ENCODE measurements around the gene TRIM27. TPM values are rescaled to one million over a fixed set of nuclear protein-coding genes. Genes with fewer than 3 reads are reported as not detected.

The TRIM27 gene
- total RNA-seq, 2 experiments from 2014 or later: 11.5 to 13.2 TPM

GRCh38 chr6:28897369-28897745, 26.4 kb downstream of the TRIM27 start:
- Mint-ChIP-seq H3K4me3 (peak overlapping the region; percentile 100), H3K27ac (peak overlapping the region; percentile 100), H3K27me3 (peaks cover 14% of the 10 kb centered on the region), H3K9me3 (peaks cover 4% of the 10 kb centered on the region), H3K4me1 (ENCODE audit: low read depth) (peaks cover 27% of the 10 kb centered on the region), H3K36me3 (ENCODE audit: low read depth) (peaks cover 47% of the 10 kb centered on the region)
- POLR2A ChIA-PET: interaction anchor here (0.7 to 6.6 kb wide), 12 partner anchors 13 to 1060 kb away, joined by 3 to 155 read pairs (median 11); partner anchors contain the start of gene TRIM27
- DNase-seq (peak in 1 of 14 experiments; percentile 22), ATAC-seq (ENCODE audit: poor library complexity) (no peak)
- H3K4me1 ChIP-seq (ENCODE audit: insufficient read depth, low read length): peaks cover 12% of the 10 kb centered on the region
- TF ChIP-seq CTCF (IDR thresholded peaks at IDR 0.05): no peak
- H3K9me3 ChIP-seq (ENCODE audit: control insufficient read depth in 1 of 2, insufficient read depth in 1 of 2, low read length in 2 of 2): no peaks in the 10 kb centered on the region
- H3K27ac ChIP-seq (ENCODE audit: low read depth in 1 of 2, low read length in 2 of 2): peak overlapping the region in 1 of 2 donors; percentile 96
- H3K4me3 ChIP-seq (ENCODE audit: low read length): peak overlapping the region; percentile 78
- peaks cover 9% of the 10 kb centered on the region for H3K36me3 ChIP-seq (ENCODE audit: insufficient read depth, low read length)
- CTCF ChIA-PET: interaction anchor here (1.0 to 2.4 kb wide), 6 partner anchors 25 to 84 kb away, joined by 3 to 10 read pairs (median 6); no protein-coding TSS in a partner anchor
- no peaks in the 10 kb centered on the region for H3K27me3 ChIP-seq (ENCODE audit: control insufficient read depth in 1 of 2, insufficient read depth in 2 of 2, low read length in 2 of 2)
- intact Hi-C loops (cut with DNase I, micrococcal nuclease): loop anchor here (2.0 to 5.0 kb wide), 4 partner anchors 25 to 85 kb away; partner anchors contain the start of gene TRIM27 (in 1 of the 2)

GRCh38 chr6:28896505-28897368, 27.0 kb downstream of the TRIM27 start:
- peak overlapping the region; percentile 95 to 96 for H3K27ac ChIP-seq (ENCODE audit: low read depth in 1 of 2, low read length in 2 of 2)

More at GRCh38 chr6:28896505-28897368, 27.0 kb downstream of the TRIM27 start:
- peak; percentile 22 to 84 (median 44) for DNase-seq
- H3K4me1 Mint-ChIP-seq (ENCODE audit: low read depth): peaks cover 27% of the 10 kb centered on the region
- ChIA-PET CTCF (interaction anchor here (0.6 to 2.4 kb wide), 8 partner anchors 12 to 85 kb away, joined by 3 to 10 read pairs (median 6); no protein-coding TSS in a partner anchor), POLR2A (interaction anchor here (0.7 to 6.6 kb wide), 18 partner anchors 13 to 1758 kb away, joined by 3 to 155 read pairs (median 9); partner anchors contain the start of genes TRIM27 and ZSCAN31)
- intact Hi-C loops (cut with DNase I, micrococcal nuclease): loop anchor here (1.0 to 5.0 kb wide), 7 partner anchors 26 to 86 kb away; partner anchors contain the start of gene TRIM27 (in 1 of the 2)
- H3K27me3 Mint-ChIP-seq: peaks cover 14% of the 10 kb centered on the region
- Histone ChIP-seq H3K36me3 (ENCODE audit: insufficient read depth, low read length) (peaks cover 7% of the 10 kb centered on the region), H3K27me3 (ENCODE audit: control insufficient read depth in 1 of 2, insufficient read depth in 2 of 2, low read length in 2 of 2) (no peaks in the 10 kb centered on the region), H3K9me3 (ENCODE audit: control insufficient read depth in 1 of 2, insufficient read depth in 1 of 2, low read length in 2 of 2) (peaks cover 0 to 2% of the 10 kb centered on the region in 2 experiments), H3K4me1 (ENCODE audit: insufficient read depth, low read length) (peaks cover 12% of the 10 kb centered on the region), H3K4me3 (ENCODE audit: low read length) (peak overlapping the region; percentile 78)
- peak overlapping the region; percentile 100 for H3K4me3 Mint-ChIP-seq
- TF ChIP-seq CTCF (IDR thresholded peaks at IDR 0.05): peak; percentile 24
- peaks cover 4% of the 10 kb centered on the region for H3K9me3 Mint-ChIP-seq
- peaks cover 40% of the 10 kb centered on the region for H3K36me3 Mint-ChIP-seq (ENCODE audit: low read depth)
- peak; percentile 11 for ATAC-seq (ENCODE audit: poor library complexity)
- peak overlapping the region; percentile 100 for H3K27ac Mint-ChIP-seq

Measured in CD4-positive, alpha-beta T cell (primary cell).